ENCODE measurements around the gene SULT1C4.

DNA sequence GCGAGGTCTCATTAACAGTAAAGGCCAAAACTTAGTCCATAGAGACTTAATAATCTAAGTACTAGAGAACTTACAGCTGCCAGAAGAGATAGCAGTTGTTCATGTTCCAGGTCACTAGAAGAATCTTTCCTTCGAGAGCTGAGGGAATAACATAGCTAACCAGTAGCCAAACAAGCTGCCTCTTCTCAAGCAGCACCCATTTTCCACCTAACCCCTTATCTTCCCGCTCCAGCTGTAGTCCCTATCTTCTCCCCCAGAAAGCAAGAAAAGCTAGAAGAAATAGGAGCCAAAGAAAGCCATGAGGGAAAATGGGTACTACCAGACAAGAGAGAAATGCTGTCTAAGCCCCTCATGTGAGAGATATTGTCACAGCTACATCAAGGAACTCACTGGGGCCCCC is 24.0 kb downstream of the SULT1C4 start:
- TF ChIP-seq, protein P1, sequence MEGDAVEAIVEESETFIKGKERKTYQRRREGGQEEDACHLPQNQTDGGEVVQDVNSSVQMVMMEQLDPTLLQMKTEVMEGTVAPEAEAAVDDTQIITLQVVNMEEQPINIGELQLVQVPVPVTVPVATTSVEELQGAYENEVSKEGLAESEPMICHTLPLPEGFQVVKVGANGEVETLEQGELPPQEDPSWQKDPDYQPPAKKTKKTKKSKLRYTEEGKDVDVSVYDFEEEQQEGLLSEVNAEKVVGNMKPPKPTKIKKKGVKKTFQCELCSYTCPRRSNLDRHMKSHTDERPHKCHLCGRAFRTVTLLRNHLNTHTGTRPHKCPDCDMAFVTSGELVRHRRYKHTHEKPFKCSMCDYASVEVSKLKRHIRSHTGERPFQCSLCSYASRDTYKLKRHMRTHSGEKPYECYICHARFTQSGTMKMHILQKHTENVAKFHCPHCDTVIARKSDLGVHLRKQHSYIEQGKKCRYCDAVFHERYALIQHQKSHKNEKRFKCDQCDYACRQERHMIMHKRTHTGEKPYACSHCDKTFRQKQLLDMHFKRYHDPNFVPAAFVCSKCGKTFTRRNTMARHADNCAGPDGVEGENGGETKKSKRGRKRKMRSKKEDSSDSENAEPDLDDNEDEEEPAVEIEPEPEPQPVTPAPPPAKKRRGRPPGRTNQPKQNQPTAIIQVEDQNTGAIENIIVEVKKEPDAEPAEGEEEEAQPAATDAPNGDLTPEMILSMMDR (IDR thresholded peaks at IDR 0.05) = no peak
- TF ChIP-seq, protein P2, sequence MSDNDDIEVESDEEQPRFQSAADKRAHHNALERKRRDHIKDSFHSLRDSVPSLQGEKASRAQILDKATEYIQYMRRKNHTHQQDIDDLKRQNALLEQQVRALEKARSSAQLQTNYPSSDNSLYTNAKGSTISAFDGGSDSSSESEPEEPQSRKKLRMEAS (IDR thresholded peaks at IDR 0.05; ENCODE audit: low read depth) = no peak
- TF ChIP-seq, protein P3, sequence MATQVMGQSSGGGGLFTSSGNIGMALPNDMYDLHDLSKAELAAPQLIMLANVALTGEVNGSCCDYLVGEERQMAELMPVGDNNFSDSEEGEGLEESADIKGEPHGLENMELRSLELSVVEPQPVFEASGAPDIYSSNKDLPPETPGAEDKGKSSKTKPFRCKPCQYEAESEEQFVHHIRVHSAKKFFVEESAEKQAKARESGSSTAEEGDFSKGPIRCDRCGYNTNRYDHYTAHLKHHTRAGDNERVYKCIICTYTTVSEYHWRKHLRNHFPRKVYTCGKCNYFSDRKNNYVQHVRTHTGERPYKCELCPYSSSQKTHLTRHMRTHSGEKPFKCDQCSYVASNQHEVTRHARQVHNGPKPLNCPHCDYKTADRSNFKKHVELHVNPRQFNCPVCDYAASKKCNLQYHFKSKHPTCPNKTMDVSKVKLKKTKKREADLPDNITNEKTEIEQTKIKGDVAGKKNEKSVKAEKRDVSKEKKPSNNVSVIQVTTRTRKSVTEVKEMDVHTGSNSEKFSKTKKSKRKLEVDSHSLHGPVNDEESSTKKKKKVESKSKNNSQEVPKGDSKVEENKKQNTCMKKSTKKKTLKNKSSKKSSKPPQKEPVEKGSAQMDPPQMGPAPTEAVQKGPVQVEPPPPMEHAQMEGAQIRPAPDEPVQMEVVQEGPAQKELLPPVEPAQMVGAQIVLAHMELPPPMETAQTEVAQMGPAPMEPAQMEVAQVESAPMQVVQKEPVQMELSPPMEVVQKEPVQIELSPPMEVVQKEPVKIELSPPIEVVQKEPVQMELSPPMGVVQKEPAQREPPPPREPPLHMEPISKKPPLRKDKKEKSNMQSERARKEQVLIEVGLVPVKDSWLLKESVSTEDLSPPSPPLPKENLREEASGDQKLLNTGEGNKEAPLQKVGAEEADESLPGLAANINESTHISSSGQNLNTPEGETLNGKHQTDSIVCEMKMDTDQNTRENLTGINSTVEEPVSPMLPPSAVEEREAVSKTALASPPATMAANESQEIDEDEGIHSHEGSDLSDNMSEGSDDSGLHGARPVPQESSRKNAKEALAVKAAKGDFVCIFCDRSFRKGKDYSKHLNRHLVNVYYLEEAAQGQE (IDR thresholded peaks at IDR 0.05; ENCODE audit: low read depth, low read length) = no peak
- TF ChIP-seq ELF1 (IDR thresholded peaks at IDR 0.05) (no peak), ZBTB33 (IDR thresholded peaks at IDR 0.05; ENCODE audit: borderline replicate concordance, low read depth) (no peak), TAF1 (IDR thresholded peaks at IDR 0.05; ENCODE audit: borderline replicate concordance, low read depth, low read length) (no peak), POLR2AphosphoS5 (IDR thresholded peaks at IDR 0.05; ENCODE audit: low read depth, low read length) (no peak), GABPA (IDR thresholded peaks at IDR 0.05; ENCODE audit: low read depth) (no peak)
